ENCODE results near the gene STRBP. TPM values are rescaled to one million over a fixed set of nuclear protein-coding genes. Genes with fewer than 3 reads are reported as not detected.
"Not testable (repeated sequence)": the region's sequence is repeated elsewhere in the genome, so short reads cannot be mapped to it uniquely, and the experiment has no call there.

STRBP gene
- total RNA-seq, 1 donor = 11.6 TPM

DNA sequence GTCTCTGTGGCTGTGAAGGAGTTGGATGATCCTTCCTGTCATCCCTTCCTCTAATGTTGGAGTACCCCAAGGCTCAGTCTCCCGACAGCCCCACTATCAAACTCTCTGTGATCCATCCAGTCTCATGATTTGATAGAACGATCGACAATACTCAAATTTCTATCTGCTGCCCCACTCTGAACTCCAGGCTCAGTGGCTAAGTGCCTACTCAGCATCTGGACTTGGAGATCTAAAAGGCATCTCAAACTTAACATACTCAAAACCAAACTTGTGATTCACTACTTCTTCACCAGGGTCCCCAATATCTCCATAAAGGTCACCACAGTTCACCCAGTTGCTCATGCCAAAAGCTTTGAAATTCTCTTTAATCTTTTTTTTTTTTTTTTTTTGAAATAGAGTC, 15.1 kb upstream of the STRBP start:
- DNase-seq (ENCODE audit: low read depth in 2 of 3, low spot score in 2 of 3) = no peak

DNA sequence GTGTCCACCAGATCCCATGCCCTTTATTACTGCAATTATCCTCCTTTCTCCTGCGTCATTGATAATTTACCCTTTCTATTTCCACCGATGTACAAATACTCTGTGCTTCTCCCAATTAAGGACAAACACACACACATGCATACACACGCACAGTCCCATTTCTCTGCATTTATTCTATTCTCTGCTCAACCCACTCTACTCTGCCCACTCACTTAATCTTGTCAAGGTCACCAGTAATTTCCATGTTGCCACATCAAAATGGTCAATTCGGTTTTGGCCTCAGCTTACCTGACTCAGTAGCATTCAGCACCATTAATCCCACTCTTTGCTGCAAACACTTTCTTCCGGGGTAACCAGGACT, 14.6 kb upstream of the STRBP start:
- DNase-seq (ENCODE audit: low read depth in 2 of 3, low spot score in 2 of 3) = no peak

DNA sequence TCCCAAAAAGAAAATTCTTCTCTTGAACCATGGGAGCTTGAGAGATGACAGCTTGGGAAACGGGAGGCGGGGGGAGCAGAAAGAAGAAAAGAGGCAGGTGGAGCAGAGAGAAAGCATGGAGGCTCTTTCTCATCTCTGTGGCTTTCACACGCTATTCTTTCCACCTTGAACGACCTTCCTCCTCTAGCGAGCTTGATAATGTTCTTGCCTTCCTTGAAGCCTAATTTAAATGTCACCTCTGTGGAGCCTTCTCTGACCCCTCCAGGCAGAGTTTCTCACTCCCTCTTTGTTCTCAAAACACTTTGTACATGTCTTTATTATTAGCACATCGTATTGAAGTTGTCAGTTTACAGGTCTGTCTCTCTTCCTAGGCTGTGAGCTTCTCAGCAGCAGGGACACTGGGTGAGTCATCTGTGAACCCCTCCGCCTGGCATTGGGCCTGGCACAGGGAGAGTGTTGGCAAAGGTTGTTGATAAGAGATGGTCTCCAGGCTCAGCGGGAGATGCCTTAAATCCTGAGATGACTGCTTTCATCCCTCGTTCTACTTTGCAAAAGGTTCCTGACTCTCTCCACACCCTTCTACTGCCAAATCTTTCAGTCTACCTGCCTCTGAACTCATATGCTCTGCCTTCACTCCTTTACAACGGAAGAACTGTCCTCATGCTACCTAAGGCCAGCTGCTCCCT, 14.1 kb upstream of the STRBP start:
- DNase-seq (ENCODE audit: low read depth in 2 of 3, low spot score in 2 of 3) = no peak

DNA sequence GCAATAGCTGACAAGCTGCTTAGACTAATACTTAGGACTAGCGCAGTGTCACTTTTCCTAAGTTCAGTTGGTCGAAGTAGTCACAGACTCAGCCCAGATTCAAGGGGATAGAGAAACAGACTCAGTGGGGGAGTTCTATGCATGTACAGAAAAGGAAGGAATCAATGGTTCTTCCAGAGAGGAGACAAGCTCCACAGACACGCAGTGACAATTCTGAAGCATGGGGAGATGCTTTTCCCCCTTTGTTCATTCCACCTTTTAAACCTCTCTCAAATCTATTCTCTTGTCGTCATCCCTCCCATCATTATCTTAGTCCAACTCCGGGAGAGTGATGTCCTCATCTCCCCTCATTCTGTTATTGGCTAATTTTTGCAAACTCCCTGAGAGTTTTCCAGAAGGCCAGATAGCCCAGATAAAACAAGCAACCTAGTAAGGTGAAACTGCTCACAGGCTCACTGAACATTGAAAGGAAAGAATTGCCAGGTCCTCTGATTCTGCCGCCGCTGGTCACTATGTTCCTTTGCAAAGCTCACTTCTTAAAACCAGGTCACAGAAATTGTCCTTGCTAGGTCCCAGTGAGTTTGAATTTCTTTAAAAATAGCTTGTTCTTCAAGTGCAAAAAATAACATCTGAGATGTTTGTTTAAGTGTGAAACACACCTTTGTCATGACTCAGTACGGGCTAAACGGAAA, 13.4 kb upstream of the STRBP start:
- no peak for DNase-seq (ENCODE audit: low read depth in 2 of 3, low spot score in 2 of 3)

DNA sequence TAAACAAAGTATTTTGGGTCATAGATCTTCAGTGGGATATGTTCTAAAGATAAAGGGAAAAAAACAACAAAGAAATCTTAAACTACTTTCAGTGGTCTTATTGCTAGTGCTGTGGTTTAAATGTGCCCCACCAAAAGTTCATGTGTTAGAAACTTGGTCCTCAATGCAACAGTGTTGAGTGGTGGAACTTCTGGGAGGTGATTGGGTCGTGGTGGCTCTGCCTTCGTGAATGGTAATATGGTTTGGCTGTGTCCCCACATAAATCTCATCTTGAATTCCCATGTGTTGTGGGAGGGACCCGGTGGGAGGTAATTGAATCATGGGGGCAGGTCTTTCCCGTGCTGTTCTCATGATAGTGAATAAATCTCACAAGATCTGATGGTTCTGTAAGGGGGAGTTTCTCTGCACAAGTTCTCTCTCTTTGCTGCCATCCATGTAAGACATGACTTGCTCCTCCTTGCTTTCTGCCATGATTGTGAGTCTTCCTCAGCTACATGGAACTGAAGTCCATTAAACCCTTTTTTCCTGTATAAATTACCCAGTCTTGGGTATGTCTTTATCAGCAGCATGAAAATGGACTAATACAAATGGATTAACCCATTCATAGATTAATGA, 10.6 kb upstream of the STRBP start:
- DNase-seq (ENCODE audit: low read depth in 2 of 3, low spot score in 2 of 3) = not testable (repeated sequence)

DNA sequence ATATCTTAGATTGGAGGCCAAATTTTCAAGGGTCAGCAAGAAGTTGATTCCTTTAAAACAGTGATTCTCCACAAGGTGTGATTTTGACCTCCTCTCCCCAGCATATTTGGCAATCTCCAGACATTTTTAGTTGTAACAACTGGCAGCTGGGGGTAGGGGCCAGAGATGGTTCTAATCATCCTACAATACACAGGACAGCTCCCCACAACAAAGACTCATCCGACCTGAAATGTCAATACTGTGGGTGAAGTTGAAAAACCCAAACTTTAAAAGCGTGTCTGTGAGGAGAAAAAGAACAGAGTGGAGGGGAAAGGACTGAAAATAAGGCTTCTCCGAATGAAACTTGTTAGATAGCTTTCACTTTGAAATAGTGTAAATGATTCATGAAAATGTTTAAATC, 10.0 kb upstream of the STRBP start:
- DNase-seq (ENCODE audit: low read depth in 2 of 3, low spot score in 2 of 3) = no peak

DNA sequence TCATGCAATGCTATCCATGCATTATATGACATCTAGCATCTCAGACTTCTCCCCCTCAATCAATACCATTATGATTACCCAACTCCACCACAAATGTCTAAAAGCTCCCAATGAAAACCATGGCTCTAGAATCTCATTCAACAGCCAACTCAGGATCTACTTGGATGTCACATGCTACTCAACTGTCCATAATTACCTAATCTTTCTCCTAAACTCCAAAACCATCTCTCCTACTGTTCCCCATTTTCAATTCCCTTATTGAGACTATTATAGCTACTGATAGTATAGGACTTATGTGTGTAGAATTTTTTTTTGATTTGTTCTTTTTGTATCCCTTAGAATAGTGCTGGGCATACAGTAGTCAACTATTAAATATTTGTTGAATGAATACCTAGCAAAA, 8.2 kb upstream of the STRBP start:
- DNase-seq (ENCODE audit: low read depth in 2 of 3, low spot score in 2 of 3) = no peak

DNA sequence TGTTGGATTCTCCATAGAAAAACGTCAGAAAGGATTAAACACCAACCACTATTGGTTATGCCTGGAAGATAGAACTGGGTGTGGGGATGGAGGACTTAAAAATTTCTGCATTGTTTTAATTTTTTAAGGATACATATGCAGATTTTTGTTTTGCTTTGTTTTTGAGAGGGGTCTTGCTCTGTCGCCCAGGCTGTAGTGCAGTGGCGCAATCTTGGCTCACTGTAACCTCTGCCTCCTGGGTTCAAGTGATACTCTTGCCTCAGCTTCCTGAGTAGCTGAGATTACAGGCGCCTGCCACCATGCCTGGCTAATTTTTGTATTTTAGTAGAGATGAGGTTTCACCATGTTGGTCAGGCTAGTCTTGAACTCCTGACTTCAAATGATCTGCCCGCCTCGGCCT, 2.7 kb upstream of the STRBP start:
- DNase-seq (ENCODE audit: low read depth in 2 of 3, low spot score in 2 of 3) = not testable (repeated sequence)

DNA sequence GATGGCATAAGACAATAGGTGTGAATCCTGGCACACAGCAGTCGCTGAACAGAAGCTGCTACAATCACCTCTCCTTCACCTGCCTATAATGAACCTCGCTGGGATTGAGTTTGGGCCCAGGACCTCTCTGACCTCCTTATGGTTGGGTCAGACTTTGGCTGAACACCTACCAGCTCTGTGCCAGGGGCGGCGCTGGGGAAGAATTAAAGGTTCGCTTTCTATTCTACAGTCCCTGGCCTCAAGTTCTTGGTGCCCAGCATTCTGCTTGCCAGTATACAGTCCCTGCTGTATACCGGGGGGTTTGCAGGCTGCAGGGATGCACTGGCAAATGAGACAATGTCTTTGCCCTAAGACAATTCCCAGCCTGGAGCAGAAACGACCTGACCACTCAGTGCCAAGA, 895 bp upstream of the STRBP start:
- DNase-seq (ENCODE audit: low read depth in 2 of 3, low spot score in 2 of 3) = no peak

DNA sequence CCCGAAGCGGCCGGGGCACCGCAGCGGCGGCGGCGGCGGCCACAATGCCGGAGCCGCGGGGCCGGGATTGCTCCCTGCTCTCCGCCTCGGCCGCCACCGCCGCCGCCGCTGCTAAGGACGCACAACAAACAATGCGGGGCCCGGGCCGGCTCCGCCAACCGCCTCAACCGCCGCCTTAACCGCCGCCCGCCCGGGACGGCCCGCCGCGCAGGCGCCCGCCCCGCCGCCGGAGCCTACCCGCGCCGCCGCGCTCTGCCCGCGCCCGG, 254 bp downstream of the STRBP start:
- DNase-seq (ENCODE audit: low read depth in 2 of 3, low spot score in 2 of 3) = peak in 1 of 3 donors; percentile 51

DNA sequence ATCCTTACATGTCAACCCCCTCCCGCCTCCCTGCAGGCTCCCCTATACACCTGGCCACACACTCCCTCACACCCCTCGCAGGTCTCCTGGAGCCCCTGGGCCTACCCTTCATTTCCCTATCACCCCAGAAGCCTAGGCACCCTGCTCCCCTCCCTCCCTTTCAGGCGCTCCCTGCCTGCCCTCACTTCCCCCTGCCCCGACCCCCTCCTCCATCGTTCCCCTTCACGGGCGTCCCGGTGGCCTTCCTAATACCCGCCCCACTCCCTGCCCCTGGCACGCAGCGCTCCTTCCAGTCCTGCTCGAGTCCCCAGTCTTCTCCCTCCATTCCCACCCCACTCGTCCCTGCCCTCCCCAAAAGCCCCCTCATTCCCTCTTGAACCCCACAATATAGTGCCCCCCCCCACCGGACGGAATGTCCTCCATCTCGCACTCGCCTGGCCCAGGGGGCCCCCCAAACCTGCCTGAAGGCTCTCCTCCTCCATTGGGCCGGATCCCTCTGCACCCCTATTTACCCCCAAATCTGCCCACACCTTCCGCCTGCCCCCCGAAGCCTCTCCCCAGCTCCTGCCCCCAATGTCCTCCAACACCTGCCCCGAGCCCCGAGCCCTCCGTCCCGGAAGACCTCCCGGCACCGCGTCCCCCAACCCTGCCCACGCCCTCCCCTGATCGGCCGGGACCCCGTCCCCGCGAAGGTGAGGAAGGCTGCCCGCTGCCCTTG, 746 bp downstream of the STRBP start:
- peak in 2 of 3 donors; percentile 13 to 20 for DNase-seq (ENCODE audit: low read depth in 2 of 3, low spot score in 2 of 3)

DNA sequence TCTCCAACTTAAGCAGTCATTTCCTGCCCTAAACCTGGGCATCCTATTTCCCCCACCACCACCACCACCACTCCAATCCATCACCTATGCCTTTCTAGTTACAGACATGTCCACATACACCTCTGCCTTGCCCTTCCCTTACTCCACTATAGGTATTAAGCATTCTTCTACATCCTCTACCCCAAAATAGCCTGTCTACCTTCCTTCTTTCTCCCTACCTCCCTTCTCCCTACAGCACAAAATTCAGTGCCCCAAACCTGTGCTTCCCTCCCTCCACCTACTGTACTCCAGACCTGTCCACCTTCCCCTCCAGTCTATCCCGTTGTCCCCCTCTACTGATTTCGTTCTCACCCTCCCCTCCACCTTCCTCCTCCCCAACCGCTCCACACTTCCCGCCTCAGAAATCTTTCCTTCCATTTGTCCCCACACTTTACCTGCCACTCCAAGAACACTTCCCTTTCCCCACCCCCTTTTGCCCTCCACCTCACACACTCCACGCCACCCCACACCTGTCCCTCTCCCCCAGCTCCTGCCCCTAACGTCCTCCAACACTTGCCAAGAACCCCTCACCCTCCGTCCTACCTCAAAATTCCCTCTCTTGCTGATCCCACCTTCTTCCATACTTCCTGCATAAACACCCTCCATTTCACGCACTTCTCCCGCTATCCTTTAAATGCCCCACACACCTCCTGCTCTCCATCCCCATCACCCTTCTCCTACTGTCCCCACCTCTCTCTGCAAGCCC, 1.6 kb downstream of the STRBP start:
- DNase-seq (ENCODE audit: low read depth in 2 of 3, low spot score in 2 of 3) = no peak

DNA sequence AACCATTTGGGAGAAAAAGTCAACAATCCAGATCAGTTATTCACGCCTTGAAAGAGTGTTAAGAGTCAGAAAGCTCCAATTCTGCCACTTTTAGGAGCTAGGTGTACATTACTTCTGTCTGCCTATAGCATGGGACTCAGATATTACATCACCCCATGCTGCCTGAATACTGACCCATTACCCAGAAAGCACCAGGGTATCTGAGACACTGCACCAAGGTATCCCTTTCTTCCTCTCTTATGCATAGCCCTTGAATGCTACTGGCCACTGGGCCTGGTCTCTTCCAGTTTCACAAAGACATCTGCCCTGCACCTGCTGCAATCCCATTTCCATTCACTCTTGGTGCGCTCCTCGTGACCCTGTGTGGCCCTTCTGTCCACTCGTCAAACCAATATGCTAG, 2.6 kb downstream of the STRBP start:
- no peak for DNase-seq (ENCODE audit: low read depth in 2 of 3, low spot score in 2 of 3)

DNA sequence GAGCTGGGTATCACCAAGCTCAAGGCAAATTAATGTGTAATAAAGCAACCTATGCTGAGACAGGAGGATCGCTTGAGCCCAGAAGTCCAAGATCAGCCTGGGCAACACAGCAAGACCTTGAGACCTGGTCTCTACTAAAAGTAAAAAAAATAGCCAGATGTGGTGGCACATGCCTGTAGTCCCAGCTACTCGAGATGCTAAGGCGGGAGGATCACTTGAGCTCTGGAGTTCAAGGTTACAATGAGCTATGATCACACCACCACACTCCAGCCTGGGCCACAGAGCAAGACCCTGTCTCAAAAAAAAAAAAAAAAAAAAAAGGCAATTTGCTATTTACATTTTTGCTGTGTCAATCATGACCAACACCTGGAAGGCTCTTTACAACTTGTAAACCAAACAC, 5.2 kb downstream of the STRBP start:
- DNase-seq (ENCODE audit: low read depth in 2 of 3, low spot score in 2 of 3) = no peak

DNA sequence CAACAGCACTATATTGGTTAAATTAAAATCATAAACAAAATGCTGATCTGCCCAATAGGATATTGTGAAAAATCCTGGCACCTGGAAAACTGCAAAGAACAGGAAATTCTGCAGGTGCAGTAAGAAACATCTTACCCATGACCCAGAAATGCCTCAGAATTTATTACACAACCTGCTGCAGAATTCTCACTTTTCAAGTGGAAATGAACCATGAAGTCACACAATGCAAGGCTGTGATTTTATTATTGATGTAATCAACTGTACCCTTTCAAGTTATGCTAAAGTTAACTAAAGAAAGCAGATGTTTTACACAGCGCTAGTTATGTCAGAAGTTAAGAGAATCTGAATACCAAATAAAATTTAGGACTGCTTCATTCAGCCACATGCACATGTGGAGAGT, 6.0 kb downstream of the STRBP start:
- DNase-seq (ENCODE audit: low read depth in 2 of 3, low spot score in 2 of 3) = no peak

DNA sequence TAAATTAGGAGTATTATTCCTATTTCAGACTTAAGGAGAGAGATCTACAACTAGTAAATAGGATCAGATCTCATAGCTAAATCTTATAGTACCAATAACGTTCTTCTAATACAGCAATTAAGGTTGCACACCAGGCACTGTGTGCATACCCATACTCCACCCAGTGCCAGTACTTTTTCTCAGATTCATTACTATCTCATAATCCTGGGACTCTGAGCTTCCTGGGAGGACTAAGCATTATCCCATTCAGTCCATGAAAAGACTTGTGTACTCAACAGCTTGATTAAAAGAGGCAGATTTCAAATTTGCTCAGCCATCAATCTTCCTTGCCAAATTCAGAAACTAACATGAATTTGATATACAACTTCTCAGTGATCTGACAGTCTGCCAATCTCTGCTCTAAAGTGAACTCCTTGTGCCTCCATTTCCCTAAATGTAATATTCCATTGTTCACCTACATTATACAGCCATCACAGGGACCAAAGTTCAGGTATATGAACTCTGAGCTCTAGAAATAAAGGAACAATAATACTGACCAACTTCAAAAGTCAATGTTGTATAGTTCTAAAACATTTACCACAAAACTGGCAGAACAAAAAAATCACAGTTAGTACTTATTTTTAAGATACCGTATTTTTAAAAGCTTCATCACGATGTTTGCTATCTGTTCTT, 7.2 kb downstream of the STRBP start:
- DNase-seq (ENCODE audit: low read depth in 2 of 3, low spot score in 2 of 3) = no peak

DNA sequence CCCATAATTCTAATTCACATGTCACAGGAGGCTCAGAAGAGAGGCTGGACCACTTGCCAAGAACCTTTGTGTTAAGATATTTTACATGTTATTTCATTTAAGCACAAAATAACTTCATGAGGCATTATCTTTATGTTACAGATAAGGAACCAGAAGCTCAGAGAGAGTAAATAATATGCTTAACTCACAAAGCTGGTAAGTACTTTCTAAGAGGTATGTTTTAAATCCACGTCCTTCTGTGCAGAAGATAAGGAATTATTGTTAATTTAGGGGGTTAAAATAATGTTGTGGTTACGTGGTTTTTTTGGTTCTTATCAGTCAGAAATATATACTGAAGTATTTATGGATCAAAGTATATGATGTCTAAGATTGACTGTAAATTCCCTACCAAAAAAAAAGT, 8.0 kb downstream of the STRBP start:
- DNase-seq (ENCODE audit: low read depth in 2 of 3, low spot score in 2 of 3) = no peak

DNA sequence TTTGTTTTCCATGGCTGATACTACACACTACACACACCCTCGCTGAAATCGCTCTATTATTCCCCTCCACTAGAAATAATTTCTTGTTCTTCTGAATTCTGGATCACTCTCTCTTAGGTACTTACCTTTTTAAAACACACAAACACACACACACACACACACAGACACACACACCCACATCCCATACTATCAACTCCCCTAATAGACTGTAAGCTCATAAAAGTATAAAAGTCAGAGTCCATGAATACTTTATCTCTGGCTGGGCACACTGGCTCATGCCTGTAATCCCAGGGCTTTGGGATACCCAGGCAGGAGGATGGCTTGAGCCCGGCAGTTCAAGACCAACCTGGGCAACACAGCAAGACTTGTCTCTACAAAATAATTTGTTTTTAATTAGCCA, 11.1 kb downstream of the STRBP start:
- no peak for DNase-seq (ENCODE audit: low read depth in 2 of 3, low spot score in 2 of 3)

DNA sequence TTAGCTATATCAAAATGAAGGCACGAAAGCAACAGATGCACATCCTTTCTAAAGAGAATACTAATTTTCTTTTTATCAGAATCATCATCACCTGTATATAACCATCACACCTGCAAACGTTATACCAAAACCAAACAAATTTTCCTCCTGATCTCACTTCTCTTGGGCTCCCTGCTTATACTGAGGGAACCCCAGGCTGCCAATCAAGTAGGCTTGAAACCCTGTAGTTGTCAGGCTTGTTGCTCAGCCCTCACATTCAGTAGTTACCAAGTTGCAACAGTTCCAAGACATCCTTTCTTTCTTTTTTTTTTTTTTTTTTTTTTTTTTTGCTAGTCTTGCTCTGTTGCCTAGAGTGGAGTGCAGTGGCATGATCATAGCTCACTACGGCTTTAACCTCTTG, 12.7 kb downstream of the STRBP start:
- no peak for DNase-seq (ENCODE audit: low read depth in 2 of 3, low spot score in 2 of 3)

DNA sequence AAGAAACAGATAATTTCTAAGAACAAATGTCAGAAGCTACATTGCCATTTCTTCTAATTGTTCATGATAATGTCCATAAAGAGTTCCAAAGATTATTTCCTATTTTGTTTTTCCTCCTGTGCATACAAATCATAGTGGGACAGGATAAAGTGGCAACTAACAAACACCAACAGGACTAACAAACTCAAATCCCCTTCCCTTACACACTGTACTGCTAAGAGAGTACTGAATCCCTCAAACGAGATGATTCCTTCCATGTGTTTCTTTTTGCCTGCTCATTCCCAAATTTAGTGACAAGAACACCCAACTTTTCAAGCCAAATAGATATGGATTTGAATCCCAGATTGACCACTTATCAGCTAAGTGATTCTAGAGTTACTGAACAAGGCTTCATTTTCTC, 15.2 kb downstream of the STRBP start:
- no peak for DNase-seq (ENCODE audit: low read depth in 2 of 3, low spot score in 2 of 3)

DNA sequence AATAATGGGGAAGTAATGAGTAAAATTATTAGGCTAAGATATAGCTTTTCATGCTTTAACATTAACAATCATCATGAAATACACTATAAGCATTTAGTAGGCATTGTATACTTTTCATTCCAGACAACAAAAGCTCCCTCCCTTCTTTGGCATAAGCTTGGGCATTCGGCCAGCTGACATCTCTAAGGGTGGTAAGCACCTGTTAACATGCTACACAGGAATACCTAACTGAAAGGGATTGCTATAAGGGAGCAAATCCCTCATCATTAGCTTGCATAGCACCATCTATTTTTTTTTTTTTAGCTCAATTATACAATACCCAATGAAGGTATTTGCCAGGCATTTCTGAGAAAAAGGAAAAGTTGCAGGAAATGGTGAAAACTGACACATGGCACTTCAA, 16.6 kb downstream of the STRBP start:
- DNase-seq (ENCODE audit: low read depth in 2 of 3, low spot score in 2 of 3) = no peak
